OCI-LY3 (cell line): ENCODE data around the gene MAP3K5.

ENCODE experiments used
- H2AFZ ChIP-seq: fragments of 200-600, 300-600 bp; shearing (Covaris generic); 2 replicates; pipeline ENCODE4 v1.6.0; 2014; ENCODE audit warnings: antibody characterized with exemption, low read depth, low read length
- H3K27ac ChIP-seq: fragments of 200-600, 300-600 bp; sonication (generic); 2 replicates; pipeline ENCODE4 v1.5.1; 2014; ENCODE audit warnings: mild to moderate bottlenecking, low read length, moderate library complexity, mixed read lengths
- H3K27me3 ChIP-seq: fragments of 200-600, 300-600 bp; sonication (generic); 2 replicates; pipeline ENCODE4 v1.6.1; 2014; ENCODE audit warnings: low read depth, low read length, mixed read lengths
- H3K36me3 ChIP-seq: fragments of 200-600, 300-600 bp; sonication (generic); replicated peaks from 2 replicates; pipeline ENCODE3; 2014; ENCODE audit warnings: low read depth, low read length, mixed read lengths
- H3K4me1 ChIP-seq: fragments of 300-600, 200-600 bp; sonication (generic); 2 replicates; pipeline ENCODE4 v1.6.1; 2014; ENCODE audit warnings: low read length, mixed read lengths
- H3K4me2 ChIP-seq: fragments of 200-600, 300-600 bp; sonication (generic); 2 replicates; pipeline ENCODE4 v1.6.1; 2014; ENCODE audit warnings: low read length, mixed read lengths
- H3K4me3 ChIP-seq: fragments of 300-600, 200-600 bp; sonication (generic); 2 replicates; pipeline ENCODE4 v1.5.1; 2014; ENCODE audit warnings: antibody characterized with exemption, mild to moderate bottlenecking, low read length, moderate library complexity
- H3K79me2 ChIP-seq: fragments of 300-600, 200-600 bp; shearing (Covaris generic); 2 replicates; pipeline ENCODE4 v1.6.1; 2014; ENCODE audit warnings: mild to moderate bottlenecking, low read length, mixed read lengths
- H3K9ac ChIP-seq: fragments of 300-600, 200-600 bp; shearing (Covaris generic); 2 replicates; pipeline ENCODE4 v1.6.0; 2014; ENCODE audit warnings: mild to moderate bottlenecking, low read length, moderate library complexity
- H3K9me3 ChIP-seq: fragments of 200-600, 300-600 bp; shearing (Covaris generic); 2 replicates; pipeline ENCODE4 v1.6.1; 2014; ENCODE audit warnings: low read length, mixed read lengths; ENCODE audit not compliant: insufficient read depth
- H4K20me1 ChIP-seq: fragments of 200-600, 300-600 bp; sonication (generic); 2 replicates; pipeline ENCODE4 v1.6.1; 2016; ENCODE audit warnings: low read length, mixed read lengths; ENCODE audit not compliant: insufficient read depth
- EZH2phosphoT487 ChIP-seq: fragments of 200-600 bp; shearing (Covaris generic); IDR thresholded peaks from 2 replicates; pipeline ENCODE4 v1.6.1; 2018; ENCODE audit warnings: antibody characterized with exemption, mixed run types, low read depth
- TF ChIP-seq, protein P1 (sequence below): fragments of 200-600, 300-600 bp; sonication (generic); IDR thresholded peaks from 2 replicates; pipeline ENCODE4 v1.5.1; 2014; ENCODE audit warnings: antibody characterized with exemption, low read length, low read depth

MAP3K5 gene

DNA sequence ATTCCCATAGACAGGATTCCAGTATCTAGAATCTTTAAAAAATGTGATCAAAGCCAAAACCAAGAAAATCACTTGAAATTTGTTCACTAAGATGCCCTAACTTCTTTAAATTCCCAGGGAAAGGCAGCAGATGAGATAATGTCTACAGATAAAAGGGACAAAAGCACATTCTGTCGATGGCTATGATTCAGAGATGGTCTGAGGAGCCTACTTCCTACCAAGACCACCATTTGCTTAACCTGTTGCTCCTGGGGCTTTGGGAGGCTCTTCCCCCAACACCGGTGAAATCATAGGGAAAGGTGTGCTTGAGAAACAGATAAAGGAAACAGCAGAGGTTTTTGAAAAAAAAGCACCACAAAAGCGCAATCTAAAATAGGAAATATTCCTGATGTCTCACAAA lies 123.7 kb downstream of the MAP3K5 start:
- H4K20me1 ChIP-seq, result no peaks in the 10 kb centered on the region
- no peak overlapping the region for H3K27ac ChIP-seq
- H2AFZ ChIP-seq, result no peak overlapping the region
- H3K79me2 ChIP-seq, result no peaks in the 10 kb centered on the region
- no peaks in the 10 kb centered on the region for H3K4me1 ChIP-seq
- H3K27me3 ChIP-seq, result no peaks in the 10 kb centered on the region
- H3K4me2 ChIP-seq, result no peak overlapping the region
- TF ChIP-seq, protein P1, sequence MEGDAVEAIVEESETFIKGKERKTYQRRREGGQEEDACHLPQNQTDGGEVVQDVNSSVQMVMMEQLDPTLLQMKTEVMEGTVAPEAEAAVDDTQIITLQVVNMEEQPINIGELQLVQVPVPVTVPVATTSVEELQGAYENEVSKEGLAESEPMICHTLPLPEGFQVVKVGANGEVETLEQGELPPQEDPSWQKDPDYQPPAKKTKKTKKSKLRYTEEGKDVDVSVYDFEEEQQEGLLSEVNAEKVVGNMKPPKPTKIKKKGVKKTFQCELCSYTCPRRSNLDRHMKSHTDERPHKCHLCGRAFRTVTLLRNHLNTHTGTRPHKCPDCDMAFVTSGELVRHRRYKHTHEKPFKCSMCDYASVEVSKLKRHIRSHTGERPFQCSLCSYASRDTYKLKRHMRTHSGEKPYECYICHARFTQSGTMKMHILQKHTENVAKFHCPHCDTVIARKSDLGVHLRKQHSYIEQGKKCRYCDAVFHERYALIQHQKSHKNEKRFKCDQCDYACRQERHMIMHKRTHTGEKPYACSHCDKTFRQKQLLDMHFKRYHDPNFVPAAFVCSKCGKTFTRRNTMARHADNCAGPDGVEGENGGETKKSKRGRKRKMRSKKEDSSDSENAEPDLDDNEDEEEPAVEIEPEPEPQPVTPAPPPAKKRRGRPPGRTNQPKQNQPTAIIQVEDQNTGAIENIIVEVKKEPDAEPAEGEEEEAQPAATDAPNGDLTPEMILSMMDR, result no peak
- no peak for TF ChIP-seq EZH2phosphoT487
- no peak overlapping the region for H3K4me3 ChIP-seq
- no peaks in the 10 kb centered on the region for H3K36me3 ChIP-seq
- no peak overlapping the region for H3K9ac ChIP-seq
- H3K9me3 ChIP-seq, result no peaks in the 10 kb centered on the region

DNA sequence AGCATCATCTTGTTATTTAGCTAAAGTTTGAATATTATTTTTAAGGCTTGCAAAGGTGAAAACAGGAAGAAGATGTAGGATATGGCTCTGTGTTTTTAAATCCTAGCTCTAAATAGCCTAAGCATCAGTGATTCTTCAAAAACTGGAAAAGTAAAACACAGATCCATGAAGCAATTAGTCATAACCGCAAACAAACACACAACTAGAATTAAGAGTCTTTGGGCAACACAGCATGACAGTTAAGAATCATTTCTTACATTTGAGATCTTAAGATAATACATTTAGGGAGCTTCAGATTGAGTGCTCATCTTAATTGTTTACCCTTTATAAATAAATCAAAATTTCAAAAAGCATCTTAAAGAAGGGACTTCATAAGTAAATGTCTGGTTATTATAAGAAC lies 126.2 kb downstream of the MAP3K5 start:
- no peaks in the 10 kb centered on the region for H3K9me3 ChIP-seq
- TF ChIP-seq, protein P1, result no peak
- TF ChIP-seq EZH2phosphoT487, result no peak
- H3K79me2 ChIP-seq, result no peaks in the 10 kb centered on the region
- no peak overlapping the region for H3K4me2 ChIP-seq
- H3K9ac ChIP-seq, result no peak overlapping the region
- no peak overlapping the region for H2AFZ ChIP-seq
- no peak overlapping the region for H3K27ac ChIP-seq
- H3K36me3 ChIP-seq, result no peaks in the 10 kb centered on the region
- H3K27me3 ChIP-seq, result no peaks in the 10 kb centered on the region
- H3K4me1 ChIP-seq, result no peaks in the 10 kb centered on the region
- H4K20me1 ChIP-seq, result no peaks in the 10 kb centered on the region
- no peak overlapping the region for H3K4me3 ChIP-seq

DNA sequence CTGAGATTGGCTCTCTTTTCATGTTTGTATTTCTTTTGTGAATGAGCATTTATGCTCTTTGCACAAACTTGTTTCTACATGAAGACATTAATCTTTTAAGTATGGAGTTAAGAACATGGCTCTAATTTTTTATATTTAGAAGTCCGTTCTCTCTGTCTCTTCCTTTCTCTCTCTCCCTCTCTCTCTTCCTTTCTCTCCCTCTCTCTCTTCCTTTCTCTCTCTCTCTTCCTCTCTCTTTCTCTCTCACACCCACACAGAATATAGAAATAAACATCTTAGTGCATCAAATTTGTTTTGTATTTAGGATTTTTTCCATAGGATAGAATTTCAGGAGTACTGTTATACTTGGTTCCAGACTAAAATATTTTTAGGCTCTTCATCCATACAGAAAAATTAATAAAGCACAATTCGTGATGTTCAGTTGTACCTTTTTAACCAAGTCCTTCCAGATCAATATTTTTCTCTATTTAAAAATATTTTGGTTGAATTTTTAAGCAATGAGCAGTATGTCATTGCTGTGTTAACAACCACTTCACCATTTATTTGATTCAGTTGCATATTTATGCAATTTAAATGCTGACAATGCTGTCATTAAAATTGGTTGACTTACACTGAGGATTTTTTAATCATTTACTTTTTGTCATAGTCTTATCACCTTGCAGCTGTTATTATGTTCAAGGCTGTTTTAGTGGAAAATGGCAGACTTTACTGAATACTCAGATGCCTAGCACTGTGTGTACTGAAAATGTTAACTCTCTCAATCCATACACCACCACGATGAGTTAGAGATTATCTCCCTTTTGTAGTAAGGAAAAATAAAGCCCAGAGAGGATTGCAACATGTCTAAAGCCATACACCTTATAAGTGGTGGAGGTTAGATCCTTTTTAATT lies 129.7 kb downstream of the MAP3K5 start:
- H2AFZ ChIP-seq, result no peak overlapping the region
- no peak overlapping the region for H3K27ac ChIP-seq
- TF ChIP-seq, protein P1, result no peak
- TF ChIP-seq EZH2phosphoT487, result no peak
- H3K27me3 ChIP-seq, result no peaks in the 10 kb centered on the region
- H3K36me3 ChIP-seq, result no peaks in the 10 kb centered on the region
- no peak overlapping the region for H3K9ac ChIP-seq
- H3K4me1 ChIP-seq, result no peaks in the 10 kb centered on the region
- H3K79me2 ChIP-seq, result no peaks in the 10 kb centered on the region
- H4K20me1 ChIP-seq, result no peaks in the 10 kb centered on the region
- H3K4me2 ChIP-seq, result no peak overlapping the region
- no peak overlapping the region for H3K4me3 ChIP-seq
- H3K9me3 ChIP-seq, result no peaks in the 10 kb centered on the region

DNA sequence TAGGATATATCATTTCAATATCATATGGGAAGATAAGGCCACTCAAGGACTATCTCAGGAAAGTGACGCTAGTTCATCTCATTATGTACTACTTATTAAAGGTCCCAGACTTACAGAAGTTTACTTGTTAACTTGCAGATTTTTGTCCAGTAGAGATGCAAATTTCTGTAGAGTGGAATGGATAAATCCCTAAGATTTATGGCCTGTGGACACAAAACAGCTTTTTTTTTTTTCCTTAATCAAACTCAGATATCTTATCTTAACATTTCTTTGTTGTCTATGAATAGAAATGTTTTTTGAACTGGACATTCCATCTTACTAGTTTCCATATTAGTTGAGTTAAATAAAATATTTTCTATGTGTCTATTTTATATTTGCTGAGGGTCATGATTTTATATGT lies 131.6 kb downstream of the MAP3K5 start:
- no peak overlapping the region for H3K9ac ChIP-seq
- no peak overlapping the region for H2AFZ ChIP-seq
- no peak overlapping the region for H3K27ac ChIP-seq
- no peak overlapping the region for H3K4me3 ChIP-seq
- H3K4me1 ChIP-seq, result no peaks in the 10 kb centered on the region
- no peaks in the 10 kb centered on the region for H3K79me2 ChIP-seq
- no peak for TF ChIP-seq EZH2phosphoT487
- TF ChIP-seq, protein P1, result no peak
- no peaks in the 10 kb centered on the region for H3K9me3 ChIP-seq
- no peaks in the 10 kb centered on the region for H3K36me3 ChIP-seq
- H3K27me3 ChIP-seq, result no peaks in the 10 kb centered on the region
- no peak overlapping the region for H3K4me2 ChIP-seq
- no peaks in the 10 kb centered on the region for H4K20me1 ChIP-seq
